C4-2B (cell line): ENCODE results near the gene EMP1.

ENCODE experiments used
- CTCF ChIP-seq: fragments of 450-650 bp; conservative IDR thresholded peaks from 2 replicates; pipeline ENCODE4 v1.5.1; 2017; ENCODE audit warnings: mild to moderate bottlenecking
- ZFX ChIP-seq: fragments of 450-650 bp; IDR thresholded peaks from 2 replicates; pipeline ENCODE4 v1.6.1; 2017

DNA sequence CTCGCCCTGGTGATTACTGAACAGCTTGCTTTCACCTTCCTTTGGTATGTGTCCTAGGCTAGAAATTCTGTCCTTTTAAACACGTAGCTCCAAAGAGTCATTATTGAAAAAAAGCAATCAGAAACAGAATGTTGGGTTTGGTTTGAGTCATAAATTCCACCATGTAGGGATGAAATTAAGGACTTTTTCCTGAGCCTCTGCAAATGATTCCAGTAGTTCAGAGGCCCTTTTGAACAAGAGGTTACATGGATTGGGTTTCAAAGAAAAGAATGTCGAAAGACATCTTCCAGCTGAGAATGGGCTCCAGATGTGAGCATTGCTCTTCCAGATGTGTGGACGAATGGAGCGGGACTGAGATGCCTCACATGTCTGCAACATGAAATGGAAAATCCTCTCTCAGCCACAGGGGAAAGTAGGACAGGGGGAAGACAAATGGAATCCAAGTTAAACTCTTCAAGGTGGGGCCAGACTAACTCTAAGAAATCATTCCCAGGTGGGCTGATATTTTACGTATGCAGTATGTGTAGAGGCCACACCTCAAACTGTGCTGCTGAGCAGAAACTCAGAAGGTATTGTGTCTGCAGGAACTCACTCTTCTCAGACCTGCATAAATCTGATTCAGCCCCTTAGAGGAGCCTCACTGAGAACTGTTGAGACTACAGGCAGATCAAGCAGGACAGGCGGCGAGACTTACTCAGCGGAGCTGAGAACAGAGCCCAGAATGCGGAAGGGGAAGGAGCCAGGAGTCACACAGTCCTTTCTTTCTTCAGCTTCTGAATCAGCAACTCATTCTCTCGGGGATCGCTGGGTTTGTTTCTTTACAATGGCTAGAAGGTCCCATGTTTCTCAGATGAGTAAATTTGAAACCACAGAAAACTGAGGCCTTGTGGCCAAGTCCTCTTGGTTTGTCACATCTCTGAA, 23.3 kb upstream of the EMP1 start:
- TF ChIP-seq CTCF = no peak
- no peak for TF ChIP-seq ZFX
